ENCODE data around the gene CRYGN.

CRYGN gene

DNA sequence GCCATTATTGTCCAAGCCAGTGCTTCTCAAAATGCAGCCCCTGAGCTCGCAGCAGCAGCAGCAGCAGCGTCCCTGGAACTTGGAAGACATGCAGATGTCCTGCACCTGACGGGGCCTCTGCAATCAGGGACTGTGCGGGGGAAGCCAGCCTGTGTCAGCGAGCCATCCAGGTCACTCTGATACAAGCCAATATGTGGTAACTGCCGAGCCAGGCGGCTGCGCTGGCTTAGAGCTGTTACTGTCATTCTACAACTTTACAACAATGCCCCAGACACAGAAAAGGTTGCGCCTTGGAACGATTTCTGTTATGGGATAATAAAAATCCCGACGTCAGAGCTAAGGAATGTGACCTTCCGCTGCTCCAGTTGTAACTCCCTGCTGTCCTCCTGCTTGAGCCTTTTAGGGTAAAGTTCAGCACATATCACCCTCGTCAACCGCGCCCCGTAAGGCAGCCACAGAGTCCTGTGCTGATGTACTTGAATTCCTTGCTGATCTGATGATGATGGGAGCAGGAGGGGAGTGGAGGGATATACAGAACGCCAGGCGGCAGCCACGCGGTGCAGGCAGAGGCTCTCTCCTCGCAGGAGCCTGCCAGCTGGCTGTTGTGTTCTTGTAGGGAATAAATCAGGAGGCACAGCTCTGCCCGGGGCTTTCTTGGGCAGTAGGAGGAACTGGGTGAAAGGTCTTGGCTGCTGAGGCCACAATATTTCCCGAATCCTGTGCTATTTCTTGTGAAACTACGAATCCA is 20.0 kb upstream of the CRYGN start:
- DNase-seq (ENCODE audit: low read depth in 3 of 3): no peak

- DNase-seq (ENCODE audit: low read depth in 3 of 3): no peak
These were observed 17.6 kb upstream of the CRYGN start for GRCh38 chr7:151457534-151457933.

DNA sequence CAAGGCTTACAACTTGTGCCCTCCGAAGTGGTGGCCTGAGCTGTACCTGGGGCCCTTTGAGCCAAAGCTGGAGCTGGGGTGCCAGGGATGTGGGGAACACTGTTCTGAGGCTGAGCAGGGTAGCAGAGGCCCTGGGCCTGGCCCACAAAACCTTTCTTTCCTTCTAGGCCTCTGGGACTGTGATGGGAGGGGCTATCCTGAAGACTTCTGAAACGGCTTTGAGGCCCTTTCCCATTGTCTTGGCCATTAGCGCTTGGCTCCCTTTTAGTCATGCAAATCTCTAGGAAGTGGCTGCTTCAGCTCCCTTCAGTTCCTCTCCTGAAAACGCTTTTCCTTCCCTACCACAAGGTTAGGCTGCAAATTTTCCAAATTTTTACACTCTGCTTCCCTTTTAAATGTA is 16.8 kb upstream of the CRYGN start:
- DNase-seq (ENCODE audit: low read depth in 3 of 3): no peak

DNA sequence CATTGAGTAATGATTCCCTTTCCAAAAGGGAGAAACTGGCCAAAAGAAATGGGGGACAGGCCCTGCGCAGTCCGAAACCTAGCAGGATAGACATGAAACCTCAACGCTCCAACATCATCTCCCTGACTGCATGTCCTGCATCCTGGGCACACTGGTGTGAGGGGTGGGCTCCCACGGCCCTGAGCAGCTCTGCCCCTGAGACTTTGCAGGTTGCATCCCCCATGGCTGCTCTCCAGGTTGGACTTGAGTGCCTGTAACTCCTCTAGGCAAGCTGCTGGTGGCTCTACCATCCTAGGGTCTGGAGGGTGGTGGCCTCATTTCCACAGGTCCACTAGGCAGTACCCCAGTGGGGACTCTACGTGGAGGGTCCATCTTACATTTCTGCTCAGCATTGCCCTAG is 16.3 kb upstream of the CRYGN start:
- DNase-seq (ENCODE audit: low read depth in 3 of 3): no peak

- DNase-seq (ENCODE audit: low read depth in 3 of 3): no peak
These were observed 15.7 kb upstream of the CRYGN start for GRCh38 chr7:151455690-151456089.

DNA sequence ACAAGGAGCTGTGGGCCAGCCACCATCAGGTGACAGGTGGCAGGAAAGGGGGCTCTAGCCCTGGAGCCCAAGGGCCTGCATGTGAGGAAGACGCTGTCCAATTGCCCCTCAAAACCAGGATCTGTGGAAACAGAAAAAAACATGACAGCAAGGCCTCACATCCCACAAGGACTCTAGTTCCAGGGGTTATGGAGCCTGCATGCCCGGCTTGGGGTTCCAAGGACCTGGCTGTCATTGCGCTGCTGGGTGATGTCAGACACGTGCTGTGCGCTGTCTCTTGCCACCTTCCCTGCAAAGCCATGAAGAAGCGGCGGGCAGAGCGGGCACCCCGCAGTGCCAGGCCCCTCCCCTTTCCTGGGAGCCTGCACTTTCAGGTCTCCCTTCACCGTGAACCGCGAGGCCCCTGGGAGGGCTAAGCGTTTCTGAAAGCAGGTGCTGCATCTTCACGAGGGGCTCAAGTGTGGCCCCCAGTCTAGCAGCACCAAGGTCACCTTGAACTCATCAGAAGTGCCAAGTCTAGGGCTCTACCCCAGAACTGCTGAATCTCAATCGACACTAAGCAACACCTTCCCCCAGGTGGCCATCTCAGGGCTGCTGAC is 15.1 kb upstream of the CRYGN start:
- no peak for DNase-seq (ENCODE audit: low read depth in 3 of 3)

DNA sequence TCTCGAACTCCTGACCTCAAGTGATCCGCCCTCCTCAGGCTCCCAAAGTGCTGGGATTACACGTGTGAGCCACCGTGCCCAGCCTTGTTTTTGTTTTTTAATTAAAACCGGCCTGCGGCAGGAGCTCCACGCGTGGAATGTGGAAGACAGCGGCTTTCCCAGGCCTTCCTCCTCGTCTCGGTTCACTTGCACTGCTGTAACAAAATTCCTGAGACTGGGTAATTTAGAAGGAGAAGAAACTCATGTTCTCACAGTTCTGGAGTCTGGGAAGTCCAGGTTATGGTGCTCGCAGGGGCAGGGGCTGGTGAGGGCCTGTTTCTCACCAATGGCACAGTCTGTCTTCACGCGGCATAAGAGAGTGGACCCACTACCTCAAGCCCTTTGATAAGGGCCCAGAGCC is 14.4 kb upstream of the CRYGN start:
- no peak for DNase-seq (ENCODE audit: low read depth in 3 of 3)

GRCh38 chr7:151453326-151453791 is 13.4 kb upstream of the CRYGN start:
- no peak for DNase-seq (ENCODE audit: low read depth in 3 of 3)

DNA sequence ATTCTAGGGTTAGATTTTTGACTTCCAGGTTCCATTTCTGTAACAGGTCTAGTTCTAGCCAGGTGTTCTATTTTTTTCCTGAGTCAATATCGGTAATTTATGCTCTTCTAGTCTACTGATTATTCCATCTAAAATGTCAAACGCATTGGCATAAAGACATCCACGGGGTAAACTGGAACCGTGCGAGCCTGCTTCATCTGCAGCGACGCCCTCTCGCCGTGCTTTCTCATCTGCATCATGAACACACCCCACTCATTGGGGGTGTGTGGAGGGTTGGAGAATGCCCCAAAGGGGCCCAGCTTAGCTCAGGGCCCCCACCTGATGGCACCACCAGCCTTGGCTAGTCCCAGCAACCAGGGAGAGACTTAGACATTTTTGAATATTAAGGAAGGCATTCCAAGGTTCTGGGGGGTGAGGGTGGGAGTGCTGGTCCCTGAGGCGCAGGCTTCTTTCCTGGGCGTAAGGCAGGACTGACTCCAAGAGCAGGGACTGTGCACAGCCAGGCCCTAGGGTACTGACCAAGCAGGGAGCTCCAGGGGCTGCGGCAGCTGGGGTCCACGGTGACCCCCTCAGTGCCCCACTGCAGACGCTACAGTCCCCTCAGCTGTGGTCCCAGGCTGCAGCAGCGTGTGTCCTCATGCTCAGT is 12.9 kb upstream of the CRYGN start:
- no peak for DNase-seq (ENCODE audit: low read depth in 3 of 3)

DNA sequence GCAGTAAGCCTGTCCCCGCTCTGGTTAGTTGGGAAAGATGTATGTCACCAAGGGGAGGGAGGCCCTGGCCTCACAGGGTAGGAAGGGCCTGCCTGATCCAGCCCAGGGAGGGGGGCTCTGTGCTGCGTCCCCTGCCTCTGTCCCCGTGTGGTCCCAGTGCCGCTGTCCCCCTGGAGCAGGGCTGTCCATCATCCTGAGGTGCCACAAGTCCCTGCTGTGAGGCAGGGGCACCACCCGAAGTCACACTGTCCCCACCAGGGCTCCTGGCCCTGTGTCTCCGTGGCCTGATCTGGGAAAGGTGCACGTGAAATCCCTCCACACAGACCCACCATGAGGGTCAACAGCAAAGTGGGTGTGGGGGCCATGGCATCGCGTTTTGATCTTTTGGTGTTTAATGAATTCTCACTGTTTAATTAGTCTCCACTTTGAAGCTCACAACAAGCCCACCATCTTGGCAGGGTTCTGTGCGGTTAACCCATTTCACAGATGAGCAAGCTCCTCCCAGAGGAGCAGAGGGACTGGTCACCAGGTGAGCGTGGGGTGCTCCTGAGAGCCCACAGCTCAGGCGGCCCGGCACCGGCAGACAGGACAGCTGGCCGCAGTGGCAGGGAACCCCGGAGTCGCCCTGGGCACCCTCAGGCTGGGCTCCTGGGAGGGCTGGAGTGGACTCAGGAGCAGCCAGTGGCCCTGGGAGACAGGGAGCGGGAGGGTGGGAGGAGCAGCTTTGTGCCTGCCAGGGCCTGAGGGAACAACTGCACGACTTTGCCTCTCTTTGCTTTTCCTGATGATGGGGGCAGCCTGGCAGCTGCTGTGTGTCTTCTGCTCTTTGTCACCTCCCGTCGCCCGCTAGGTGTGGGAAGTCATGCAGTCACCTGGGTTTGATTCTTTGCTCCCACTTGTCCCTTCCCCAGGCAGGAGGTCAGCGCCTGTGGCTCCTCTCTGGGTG is 12.0 kb upstream of the CRYGN start:
- no peak for DNase-seq (ENCODE audit: low read depth in 3 of 3)

DNA sequence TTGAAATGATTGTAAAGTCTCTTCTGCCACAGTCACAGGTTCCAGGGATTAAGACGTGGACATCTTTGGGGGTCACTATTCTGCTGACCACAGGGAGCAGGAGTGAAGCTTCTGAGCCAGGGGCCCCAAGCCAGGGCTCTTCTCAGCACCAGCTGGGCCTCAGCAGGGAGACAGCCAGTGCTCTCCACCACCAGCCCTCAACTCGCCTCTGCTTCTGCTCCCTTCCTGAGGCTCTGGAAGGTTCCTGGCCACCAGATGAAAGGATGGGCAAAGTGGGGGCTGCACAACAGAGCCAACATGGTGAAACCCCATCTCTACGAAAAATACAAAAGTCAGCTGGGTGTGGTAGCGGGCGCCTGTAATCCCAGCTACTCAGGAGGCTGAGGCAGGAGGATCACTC is 11.2 kb upstream of the CRYGN start:
- DNase-seq (ENCODE audit: low read depth in 3 of 3): no peak

GRCh38 chr7:151449990-151450389 is 10.0 kb upstream of the CRYGN start:
- DNase-seq (ENCODE audit: low read depth in 3 of 3): no peak

GRCh38 chr7:151448261-151449252 is 8.6 kb upstream of the CRYGN start:
- peak; percentile 59 to 70 (median 59) for DNase-seq (ENCODE audit: low read depth in 3 of 3)

DNA sequence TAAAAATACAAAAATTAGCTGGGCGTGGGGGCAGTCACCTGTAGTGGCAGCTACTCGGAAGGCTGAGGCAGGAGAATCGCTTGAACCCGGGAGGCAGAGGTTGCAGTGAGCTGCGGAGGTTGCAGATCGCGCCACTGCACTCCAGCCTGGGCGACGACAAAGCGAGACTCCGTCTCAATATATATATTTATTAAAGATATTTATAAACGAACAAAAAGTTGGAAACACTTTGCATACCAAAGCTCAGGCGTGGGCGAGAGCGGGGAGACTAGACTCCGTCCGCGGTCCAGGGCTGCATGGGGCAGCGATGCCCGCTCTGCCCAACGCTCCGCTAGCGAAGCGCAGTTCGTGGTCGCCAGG is 7.9 kb upstream of the CRYGN start:
- no peak for DNase-seq (ENCODE audit: low read depth in 3 of 3)

DNA sequence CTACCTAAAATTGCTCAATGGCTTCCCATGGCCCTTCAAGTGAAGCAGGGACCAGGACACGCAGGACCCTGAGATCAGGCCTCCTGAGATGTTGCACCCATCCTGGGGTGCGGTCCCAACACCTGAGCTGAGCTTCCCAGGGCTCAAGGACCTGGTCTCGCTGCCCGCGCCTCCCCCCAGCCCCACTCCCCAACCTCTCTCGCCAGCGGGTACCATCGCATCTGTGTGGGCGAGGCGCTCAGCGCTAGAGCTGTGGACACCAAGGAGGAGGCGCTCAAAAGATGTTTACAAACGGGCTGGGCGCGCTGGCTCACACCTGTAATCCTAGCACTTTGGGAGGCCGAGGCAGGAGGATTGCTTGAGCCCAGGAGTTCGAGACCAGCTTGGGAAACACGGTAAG is 7.4 kb upstream of the CRYGN start:
- no peak for DNase-seq (ENCODE audit: low read depth in 3 of 3)

GRCh38 chr7:151446412-151446811 is 6.5 kb upstream of the CRYGN start:
- DNase-seq (ENCODE audit: low read depth in 3 of 3): no peak

GRCh38 chr7:151444632-151445031 is 4.7 kb upstream of the CRYGN start:
- DNase-seq (ENCODE audit: low read depth in 3 of 3): no peak

DNA sequence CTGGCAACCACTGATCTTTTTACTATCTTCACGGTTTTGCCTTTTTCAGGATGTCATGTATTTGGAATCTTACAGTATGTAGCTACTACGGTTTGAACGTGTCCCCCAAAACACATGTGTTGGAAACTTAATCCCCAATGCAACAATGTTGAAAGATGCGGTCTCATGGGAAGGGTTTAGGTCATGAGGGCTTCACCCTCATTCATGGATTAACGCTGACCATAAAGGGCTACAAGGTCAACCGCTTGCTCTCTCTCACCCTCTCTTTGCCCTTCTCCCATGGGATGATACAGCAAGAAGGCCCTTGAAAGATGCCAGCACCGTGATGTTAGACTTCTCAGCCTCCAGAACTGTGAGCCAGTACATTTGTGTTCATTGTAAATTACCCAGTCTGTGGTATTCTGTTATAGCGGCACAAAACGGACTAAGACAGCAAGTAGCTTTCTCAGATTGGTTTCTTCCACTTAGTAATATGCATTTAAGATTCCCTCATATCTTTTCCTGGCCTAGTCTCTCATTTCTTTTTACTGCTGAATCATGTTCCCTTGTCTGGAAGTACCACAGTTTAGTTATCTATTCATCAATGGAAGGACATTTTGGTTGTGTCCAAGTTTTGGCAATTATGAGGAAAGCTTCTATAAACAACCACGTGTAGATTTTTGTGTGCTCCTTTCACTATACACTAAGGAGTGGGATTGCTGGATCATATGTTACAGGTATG is 3.0 kb upstream of the CRYGN start:
- DNase-seq (ENCODE audit: low read depth in 3 of 3): no peak

- DNase-seq (ENCODE audit: low read depth in 3 of 3): no peak
These were observed 981 bp upstream of the CRYGN start for GRCh38 chr7:151440799-151441445.

Data from stimulated activated CD4-positive, alpha-beta T cell treated with anti-CD3 and anti-CD28 coated beads, TNF-alpha, amount 100 ng/mL, for 24 hours (primary cell).